ENCODE measurements around the gene KRTAP4-9.
"Not testable (repeated sequence)": the region's sequence is repeated elsewhere in the genome, so short reads cannot be mapped to it uniquely, and the experiment has no call there.

KRTAP4-9 gene

GRCh38 chr17:41098042-41098441 lies 7.1 kb upstream of the KRTAP4-9 start, which contains the start of gene KRTAP4-8:
TSS of gene KRTAP4-8 (minus strand) at chr17:41098142. CDS start at chr17:41098084, 58 bp downstream.
- no peak for DNase-seq (ENCODE audit: low read depth in 3 of 3)

- DNase-seq (ENCODE audit: low read depth in 3 of 3) = no peak
Measured at GRCh38 chr17:41098481-41098880, 6.7 kb upstream of the KRTAP4-9 start.

- not testable (repeated sequence) for DNase-seq (ENCODE audit: low read depth in 3 of 3)
Measured at GRCh38 chr17:41099682-41100480, 5.3 kb upstream of the KRTAP4-9 start.

DNA sequence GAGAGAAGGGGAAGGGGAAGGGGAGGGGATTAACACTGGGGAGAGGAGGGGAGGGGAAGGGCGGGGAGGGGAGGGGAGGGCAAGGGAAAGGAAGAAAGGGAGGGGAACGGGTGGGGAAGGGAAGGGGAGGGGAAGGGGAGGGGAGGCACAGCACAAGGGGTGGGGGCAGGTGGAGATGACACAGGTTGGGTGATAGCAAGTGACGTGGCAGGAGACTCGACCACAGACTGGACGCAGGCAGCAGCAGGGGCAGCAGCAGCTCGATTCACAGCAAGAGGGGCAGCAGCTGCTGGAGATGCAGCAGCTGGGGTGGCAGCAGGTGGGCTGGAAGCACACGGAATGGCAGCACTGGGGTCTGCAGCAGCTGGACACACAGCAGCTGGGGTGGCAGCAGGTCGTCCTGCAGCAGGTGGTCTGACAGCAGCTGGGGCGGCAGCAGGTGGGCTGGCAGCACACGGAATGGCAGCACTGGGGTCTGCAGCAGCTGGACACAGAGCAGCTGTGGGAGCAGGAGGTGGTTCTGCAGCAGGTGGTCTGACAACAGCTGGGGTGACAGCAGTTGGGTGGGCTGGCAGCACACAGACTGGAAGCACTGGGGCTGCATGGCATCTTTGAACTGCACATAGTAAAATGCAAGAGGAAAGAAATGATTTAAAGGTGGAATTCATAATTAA lies 3.5 kb upstream of the KRTAP4-9 start, which contains the start of gene KRTAP4-16:
Gene KRTAP4-16 (minus strand): TSS at position 624 of the 674 bp plus-strand sequence. CDS start 0 bp downstream, at position 624.
- DNase-seq (ENCODE audit: low read depth in 3 of 3) = no peak

- DNase-seq (ENCODE audit: low read depth in 3 of 3) = no peak
Measured at GRCh38 chr17:41103896-41104295, 1.3 kb upstream of the KRTAP4-9 start.

- not testable (repeated sequence) for DNase-seq (ENCODE audit: low read depth in 3 of 3)
Measured at GRCh38 chr17:41104386-41105038, 677 bp upstream of the KRTAP4-9 start.

- DNase-seq (ENCODE audit: low read depth in 3 of 3) = no peak
Measured at GRCh38 chr17:41107941-41108450, 2.8 kb downstream of the KRTAP4-9 start.

GRCh38 chr17:41108728-41109386 lies 3.7 kb downstream of the KRTAP4-9 start:
- not testable (repeated sequence) for DNase-seq (ENCODE audit: low read depth in 3 of 3)

- DNase-seq (ENCODE audit: low read depth in 3 of 3) = no peak
Measured at GRCh38 chr17:41111151-41111885, 6.1 kb downstream of the KRTAP4-9 start.

GRCh38 chr17:41116297-41116696 lies 11.1 kb downstream of the KRTAP4-9 start:
- no peak for DNase-seq (ENCODE audit: low read depth in 3 of 3)

DNA sequence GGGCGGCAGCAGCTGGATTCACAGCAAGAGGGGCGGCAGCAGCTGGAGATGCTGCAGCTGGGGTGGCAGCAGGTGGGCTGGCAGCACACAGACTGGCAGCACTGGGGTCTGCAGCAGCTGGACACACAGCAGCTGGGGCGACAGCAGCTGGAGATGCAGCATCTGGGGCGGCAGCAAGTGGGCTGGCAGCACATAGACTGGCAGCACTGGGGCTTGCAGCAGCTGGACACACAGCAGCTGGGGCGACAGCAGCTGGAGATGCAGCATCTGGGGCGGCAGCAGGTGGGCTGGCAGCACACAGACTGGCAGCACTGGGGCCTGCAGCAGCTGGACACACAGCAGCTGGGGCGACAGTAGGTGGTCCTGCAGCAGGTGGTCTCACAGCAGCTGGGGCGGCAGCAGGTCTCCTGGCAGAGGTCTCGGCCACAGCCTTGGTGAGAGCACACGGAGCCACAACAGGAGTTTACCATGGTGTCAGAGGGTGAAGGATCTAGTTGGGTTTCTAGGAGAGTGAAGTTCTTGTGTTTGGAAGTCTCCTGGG lies 12.7 kb downstream of the KRTAP4-9 start, which contains the start of gene KRTAP4-11:
Gene KRTAP4-11 (minus strand): TSS at position 528 of the 541 bp plus-strand sequence. CDS start 58 bp downstream, at position 470.
- DNase-seq (ENCODE audit: low read depth in 3 of 3) = not testable (repeated sequence)

GRCh38 chr17:41118721-41119120 lies 13.5 kb downstream of the KRTAP4-9 start:
- DNase-seq (ENCODE audit: low read depth in 3 of 3) = no peak

DNA sequence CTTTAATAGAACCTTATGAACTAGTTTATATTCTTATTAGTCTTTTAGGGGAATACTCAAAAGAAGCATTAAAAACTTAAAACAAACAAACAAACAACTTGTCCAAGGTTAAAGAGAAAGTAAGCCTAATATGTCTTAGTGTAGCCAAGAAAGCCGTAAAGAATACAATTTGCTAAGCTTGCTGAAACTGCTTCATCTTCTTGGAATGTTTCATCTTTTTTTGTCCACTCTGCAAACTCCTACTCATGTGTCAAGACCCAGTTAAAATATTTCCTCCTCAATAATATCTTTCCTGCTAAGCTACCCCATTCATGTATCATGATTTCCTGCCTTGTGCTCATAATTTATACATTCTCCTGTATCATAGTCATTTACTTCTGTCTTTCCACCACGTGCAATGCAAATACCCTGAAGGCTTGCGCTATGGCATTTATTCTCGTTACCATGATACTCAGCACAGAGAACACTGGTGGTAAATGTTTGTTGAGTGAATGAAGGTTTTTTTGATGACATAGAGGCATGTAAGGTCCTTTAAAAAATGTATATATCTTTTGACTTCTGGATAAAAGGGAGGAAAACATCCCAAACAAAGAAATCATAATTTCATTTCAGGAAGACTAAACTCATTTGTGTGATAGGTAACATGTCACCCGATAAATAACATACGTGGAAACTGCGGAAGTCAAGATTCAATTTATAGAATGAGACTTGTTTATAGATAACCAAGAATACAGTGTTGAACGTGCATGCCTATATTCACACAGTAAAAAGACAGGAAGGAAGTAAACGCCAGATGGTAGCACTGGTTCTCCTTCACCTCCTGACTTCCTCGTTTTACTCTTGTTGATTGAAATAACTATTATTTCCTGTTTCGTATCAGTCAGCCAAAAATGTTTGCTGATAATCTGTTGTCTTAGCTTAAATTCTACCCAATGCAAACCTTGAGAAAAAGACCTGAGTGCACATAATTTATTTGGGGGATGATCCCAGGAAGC lies 14.8 kb downstream of the KRTAP4-9 start:
- DNase-seq (ENCODE audit: low read depth in 3 of 3) = not testable (repeated sequence)

DNA sequence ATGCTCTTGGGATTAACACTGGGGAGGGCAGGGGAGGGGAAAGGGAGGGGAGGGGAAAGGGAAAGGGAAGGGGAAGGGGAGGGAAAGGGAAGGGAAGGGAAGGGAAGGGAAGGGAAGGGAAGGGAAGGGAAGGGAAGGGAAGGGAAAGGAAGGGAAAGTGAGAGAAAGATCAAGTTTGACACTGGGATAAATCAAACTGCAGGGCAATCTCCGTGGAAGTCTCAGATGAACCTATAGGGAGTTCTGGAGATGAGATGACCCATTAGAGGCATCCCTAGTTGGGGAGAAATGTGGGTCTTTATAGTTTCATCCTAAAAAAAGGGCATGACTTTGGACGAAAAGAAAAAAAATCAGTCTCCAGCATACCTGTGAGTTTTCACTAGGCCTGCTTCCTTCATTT lies 16.6 kb downstream of the KRTAP4-9 start:
- DNase-seq (ENCODE audit: low read depth in 3 of 3) = no peak

DNA sequence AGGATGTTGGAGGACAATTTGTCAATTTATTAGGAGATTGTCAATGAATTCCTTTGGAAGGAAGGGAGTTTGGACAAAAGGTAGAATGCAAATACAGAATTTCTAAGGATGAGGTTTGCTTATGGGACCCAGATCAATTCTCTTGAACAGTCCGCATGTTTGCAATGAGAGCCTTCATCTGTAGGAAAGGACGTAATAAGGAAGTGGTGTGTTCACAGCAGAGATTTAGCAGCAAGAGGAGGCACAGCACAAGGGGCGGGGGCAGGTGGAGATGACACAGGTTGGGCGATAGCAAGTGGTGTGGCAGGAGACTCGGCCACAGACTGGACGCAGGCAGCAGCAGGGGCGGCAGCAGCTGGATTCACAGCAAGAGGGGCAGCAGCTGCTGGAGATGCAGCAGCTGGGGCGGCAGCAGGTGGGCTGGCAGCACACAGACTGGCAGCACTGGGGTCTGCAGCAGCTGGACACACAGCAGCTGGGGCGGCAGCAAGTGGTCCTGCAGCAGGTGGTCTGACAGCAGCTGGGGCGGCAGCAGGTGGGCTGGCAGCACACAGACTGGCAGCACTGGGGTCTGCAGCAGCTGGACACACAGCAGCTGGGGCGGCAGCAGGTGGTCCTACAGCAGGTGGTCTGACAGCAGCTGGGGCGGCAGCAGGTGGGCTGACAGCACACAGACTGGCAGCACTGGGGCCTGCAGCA lies 18.3 kb downstream of the KRTAP4-9 start:
- not testable (repeated sequence) for DNase-seq (ENCODE audit: low read depth in 3 of 3)

GRCh38 chr17:41123991-41124371 lies 18.8 kb downstream of the KRTAP4-9 start, which contains the start of gene KRTAP4-12:
TSS of gene KRTAP4-12 (minus strand) at chr17:41124182. CDS start at chr17:41124122, 60 bp downstream.
- DNase-seq (ENCODE audit: low read depth in 3 of 3) = not testable (repeated sequence)

- DNase-seq (ENCODE audit: low read depth in 3 of 3) = no peak
Measured at GRCh38 chr17:41125064-41125463, 19.9 kb downstream of the KRTAP4-9 start.

DNA sequence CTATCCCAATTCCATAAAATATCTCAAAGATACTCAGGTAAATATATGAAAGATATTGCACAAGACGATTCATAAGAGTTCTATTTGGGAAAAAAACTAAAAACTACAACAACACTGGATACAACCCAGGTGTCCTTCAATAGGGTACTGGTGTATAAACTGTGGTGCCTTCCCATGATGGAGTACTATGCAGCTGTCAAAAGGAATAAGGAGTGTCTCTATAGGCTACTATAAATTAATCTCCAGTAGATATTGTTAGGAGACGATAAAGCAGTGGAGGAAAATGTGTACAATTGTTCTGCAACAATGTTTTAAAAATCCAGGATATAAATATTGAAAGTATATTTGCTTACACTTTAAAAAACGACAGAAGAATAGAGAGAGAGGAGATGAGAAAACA lies 21.2 kb downstream of the KRTAP4-9 start:
- no peak for DNase-seq (ENCODE audit: low read depth in 3 of 3)

All from stimulated activated CD4-positive, alpha-beta T cell treated with anti-CD3 and anti-CD28 coated beads, TNF-alpha, amount 100 ng/mL, for 24 hours (primary cell).